Loucy (cell line): ENCODE results near the gene AQP6.

Experiments used
- EZH2phosphoT487 ChIP-seq: fragments of 200-600 bp; IDR thresholded peaks from 2 replicates; pipeline ENCODE4 v1.6.1; 2018; ENCODE audit warnings: antibody characterized with exemption, mild to moderate bottlenecking, moderate library complexity, borderline replicate concordance
- TF ChIP-seq, protein P1 (sequence below): fragments of 200-600 bp; sonication (generic); conservative IDR thresholded peaks from 2 replicates; pipeline ENCODE4 v1.5.1; 2014; ENCODE audit warnings: mild to moderate bottlenecking, antibody characterized with exemption, low read length

GRCh38 chr12:49969027-49969426, 3.7 kb upstream of the AQP6 start:
- TF ChIP-seq, protein P1, sequence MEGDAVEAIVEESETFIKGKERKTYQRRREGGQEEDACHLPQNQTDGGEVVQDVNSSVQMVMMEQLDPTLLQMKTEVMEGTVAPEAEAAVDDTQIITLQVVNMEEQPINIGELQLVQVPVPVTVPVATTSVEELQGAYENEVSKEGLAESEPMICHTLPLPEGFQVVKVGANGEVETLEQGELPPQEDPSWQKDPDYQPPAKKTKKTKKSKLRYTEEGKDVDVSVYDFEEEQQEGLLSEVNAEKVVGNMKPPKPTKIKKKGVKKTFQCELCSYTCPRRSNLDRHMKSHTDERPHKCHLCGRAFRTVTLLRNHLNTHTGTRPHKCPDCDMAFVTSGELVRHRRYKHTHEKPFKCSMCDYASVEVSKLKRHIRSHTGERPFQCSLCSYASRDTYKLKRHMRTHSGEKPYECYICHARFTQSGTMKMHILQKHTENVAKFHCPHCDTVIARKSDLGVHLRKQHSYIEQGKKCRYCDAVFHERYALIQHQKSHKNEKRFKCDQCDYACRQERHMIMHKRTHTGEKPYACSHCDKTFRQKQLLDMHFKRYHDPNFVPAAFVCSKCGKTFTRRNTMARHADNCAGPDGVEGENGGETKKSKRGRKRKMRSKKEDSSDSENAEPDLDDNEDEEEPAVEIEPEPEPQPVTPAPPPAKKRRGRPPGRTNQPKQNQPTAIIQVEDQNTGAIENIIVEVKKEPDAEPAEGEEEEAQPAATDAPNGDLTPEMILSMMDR: no peak
- no peak for TF ChIP-seq EZH2phosphoT487
